ENCODE measurements around the gene DNASE1L2.

DNASE1L2 gene, protein sequence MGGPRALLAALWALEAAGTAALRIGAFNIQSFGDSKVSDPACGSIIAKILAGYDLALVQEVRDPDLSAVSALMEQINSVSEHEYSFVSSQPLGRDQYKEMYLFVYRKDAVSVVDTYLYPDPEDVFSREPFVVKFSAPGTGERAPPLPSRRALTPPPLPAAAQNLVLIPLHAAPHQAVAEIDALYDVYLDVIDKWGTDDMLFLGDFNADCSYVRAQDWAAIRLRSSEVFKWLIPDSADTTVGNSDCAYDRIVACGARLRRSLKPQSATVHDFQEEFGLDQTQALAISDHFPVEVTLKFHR

DNA sequence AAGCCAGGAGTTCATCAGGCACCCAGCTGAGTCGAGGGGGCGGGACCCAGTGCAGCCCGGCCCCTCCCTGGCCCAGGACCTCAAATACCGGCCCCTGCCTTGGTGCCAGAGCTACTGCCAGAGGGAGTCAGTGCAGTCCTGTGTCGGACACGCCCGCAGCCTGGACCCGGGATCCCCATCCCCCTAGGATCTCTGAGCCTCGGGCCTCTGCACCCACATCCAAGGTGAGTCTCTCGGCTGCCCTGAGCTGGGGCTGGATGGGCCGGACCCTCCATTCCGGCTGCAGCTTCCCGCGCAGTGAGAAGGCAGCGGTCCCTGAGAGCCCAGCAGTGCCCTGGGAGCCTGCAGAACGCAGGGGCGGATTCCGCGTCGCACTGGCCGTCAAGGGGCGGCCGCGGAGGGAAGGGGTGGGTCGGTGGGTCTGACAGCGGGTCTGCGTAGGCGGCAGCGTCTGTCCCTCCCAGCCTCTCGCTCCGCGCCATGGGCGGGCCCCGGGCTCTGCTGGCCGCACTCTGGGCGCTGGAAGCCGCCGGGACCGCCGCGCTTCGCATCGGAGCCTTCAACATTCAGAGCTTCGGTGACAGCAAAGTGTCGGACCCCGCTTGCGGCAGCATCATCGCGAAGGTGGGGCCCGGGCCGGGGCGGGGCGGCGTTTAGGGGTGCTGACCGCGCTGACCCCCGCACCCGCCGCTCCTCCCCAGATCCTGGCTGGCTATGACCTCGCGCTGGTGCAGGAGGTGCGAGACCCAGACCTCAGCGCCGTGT is at the start of gene DNASE1L2:
DNASE1L2 (plus strand) TSS at position 108 of the 765 bp plus-strand sequence; CDS start at position 481, 373 bp downstream.
- in situ Hi-C loops (cut with HindIII; ENCODE audit: low sequenced_read_pairs): no loop called here

DNA sequence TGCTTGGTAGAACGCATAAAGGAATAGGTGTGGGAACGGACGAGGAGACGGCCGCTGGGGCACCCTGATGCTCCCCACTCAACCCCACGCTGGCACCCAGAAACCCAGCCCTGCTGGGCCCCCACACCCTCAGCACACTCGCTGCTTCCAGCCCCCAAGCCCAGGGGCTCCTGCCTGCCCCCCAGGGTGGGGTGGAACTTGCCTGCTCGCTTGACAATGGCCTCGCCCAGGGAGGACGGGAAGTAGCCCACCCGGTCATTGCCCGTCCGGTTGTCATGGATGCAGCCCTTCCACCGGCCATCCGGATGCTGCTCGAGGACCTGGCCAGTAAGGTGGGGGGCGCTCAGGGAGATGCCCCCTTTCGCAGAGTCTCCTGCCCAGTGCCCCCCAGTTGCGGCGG is 49.7 kb upstream of the DNASE1L2 start:
- in situ Hi-C loops (cut with HindIII; ENCODE audit: low sequenced_read_pairs): no loop called here

DNA sequence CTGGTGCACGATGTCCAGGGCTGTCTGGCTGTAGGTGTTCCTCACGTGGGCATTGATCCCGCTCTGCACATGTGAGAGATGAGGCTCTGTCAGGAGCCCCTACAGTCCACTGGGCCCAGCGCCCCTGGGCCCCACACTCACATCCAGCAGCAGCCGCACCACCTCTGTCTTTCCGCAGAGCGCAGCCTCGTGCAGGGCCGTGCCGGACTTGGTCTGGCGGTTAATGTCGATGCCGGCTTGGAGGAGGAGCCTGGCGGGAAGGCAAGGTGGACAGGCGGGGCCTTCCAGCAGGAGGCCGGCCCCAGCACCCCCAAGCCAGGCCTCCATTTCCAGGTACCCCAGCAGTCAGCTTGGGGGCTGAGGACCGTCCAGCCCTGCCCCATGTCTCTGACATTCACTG is 49.0 kb upstream of the DNASE1L2 start:
- in situ Hi-C loops (cut with HindIII; ENCODE audit: low sequenced_read_pairs): no loop called here

DNA sequence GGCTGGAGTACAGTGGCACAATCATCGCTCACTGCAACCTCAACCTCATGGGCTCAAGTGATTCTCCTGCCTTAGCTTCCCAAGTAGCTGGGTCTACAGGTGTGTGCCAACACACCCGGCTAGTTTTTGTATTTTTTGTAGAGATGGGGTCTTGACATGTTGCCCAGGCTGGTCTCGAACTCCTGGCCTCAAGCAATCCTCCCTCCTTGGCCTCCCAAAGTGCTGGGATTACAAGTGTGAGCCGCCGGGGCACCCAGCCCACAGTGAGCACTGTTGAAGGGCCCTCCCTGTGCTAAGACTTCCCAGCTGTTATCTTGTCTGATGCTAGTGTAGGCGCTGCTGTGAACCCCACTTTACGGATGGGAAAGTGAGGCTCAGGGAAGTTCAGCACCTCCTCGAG is 47.8 kb upstream of the DNASE1L2 start:
- in situ Hi-C loops (cut with HindIII; ENCODE audit: low sequenced_read_pairs): no loop called here

DNA sequence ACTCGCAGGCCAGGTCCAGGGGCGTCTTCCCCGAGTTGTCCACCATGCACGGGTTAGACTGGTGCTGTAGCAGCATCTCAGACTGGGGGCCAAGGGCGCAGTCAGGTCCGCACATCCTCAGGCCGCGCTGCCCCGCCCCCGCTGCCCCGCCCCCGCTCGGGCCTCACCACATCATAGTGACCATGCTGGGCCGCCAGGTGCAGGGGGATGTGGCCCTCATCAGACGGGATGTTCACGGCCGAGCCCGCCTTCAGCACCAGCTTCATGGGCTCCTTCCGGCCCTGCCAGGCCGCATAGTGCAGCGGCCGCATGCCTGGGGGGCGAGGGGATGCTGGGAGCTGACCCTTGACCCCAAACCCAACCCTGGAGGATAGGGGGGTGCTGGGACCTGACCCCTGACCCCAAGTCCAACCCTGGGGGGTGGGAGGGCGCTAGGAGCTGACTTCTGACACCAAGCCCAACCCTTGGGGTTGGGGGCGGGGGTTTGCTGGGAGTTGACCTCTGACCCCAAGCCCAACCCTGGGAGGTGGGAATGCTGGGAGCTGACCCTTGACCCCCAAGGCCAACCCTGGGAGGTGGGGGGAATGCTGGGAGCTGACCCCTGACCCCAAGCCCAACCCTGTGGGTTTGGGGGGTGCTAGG is 46.9 kb upstream of the DNASE1L2 start:
- in situ Hi-C loops (cut with HindIII; ENCODE audit: low sequenced_read_pairs): no loop called here

DNA sequence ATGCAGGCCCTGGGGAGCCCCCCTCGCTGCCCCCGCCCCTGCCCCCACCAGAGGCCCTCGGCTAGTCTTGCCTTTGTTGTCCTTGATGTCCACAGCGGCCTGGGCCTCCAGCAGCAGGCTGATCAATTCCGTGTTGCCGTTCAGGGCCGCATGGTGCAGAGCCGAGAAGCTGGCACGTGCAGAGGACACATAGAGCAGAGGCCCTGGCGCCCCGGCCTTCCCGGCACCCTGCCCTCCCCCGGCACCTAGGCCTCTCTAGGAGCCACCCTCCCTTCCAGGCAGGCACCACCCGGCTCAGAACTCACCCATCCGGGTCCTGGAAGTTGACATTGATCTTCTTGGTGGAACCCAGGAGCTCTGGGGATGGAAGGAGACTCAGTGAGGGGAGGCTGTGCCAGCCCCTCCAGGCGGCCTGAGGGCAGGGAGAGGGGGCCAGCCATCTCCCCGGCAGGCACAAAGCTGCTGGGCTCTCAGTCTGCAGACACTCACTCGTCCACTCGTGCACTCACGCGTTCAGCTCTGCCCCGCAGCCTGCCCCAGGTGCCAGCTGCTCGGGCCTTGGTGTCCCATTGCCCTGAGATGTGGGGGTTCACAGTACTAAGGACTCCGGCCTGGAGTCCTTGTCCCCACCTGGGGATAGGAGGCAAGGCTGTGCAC is 46.1 kb upstream of the DNASE1L2 start:
- in situ Hi-C loops (cut with HindIII; ENCODE audit: low sequenced_read_pairs): no loop called here

DNA sequence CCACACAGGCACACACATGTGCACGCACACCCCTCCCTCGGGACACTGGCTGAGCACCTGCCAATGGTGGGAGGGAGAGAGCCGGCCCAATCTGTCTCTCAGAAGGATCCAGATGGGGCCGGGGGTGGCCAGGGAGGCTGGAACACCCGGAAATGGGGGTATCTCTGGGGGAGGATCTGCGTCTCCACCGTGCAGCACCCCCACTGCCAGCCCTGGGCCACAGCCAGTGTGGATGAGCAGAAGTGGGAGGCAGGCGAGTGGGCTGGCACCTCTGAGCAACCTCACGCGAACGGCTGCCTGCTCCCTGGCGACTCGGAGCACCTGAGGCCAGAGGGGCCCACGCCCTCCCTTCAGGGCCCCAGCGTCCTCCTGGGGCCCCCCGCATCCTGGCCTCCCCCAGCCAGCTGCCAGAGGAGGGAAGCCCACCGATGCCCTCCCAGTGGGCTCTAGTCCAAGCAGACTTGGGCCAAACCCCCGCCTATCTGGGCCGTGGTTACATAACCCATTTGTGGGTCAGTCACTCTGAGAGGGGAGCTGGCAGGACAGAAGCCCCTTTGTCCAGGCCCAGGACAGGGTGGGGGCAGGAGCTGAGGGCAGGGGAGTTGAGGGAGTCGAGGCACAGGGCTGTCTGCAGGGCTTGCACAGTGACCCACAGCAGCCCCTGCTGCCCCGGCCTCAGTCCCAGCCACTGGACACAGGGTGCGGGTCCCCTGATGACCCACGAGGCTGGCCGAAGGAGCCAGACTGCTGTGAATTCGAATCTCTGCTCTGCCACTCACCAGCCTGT is 45.4 kb upstream of the DNASE1L2 start:
- in situ Hi-C loops (cut with HindIII; ENCODE audit: low sequenced_read_pairs): no loop called here

DNA sequence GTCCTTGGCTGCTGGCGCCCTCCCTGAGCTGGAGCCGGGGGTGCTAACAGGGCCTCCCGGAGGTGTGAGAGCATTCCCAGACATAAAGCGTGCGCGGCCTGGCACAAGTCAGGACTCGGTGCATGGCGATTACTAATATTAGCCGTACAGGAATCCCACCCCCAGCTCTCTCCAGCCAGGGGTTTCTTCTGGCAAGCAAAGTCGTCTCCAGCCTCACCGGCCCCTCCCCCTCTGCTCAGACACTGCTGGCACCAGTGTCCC is 44.9 kb upstream of the DNASE1L2 start:
- in situ Hi-C loops (cut with HindIII; ENCODE audit: low sequenced_read_pairs): no loop called here

DNA sequence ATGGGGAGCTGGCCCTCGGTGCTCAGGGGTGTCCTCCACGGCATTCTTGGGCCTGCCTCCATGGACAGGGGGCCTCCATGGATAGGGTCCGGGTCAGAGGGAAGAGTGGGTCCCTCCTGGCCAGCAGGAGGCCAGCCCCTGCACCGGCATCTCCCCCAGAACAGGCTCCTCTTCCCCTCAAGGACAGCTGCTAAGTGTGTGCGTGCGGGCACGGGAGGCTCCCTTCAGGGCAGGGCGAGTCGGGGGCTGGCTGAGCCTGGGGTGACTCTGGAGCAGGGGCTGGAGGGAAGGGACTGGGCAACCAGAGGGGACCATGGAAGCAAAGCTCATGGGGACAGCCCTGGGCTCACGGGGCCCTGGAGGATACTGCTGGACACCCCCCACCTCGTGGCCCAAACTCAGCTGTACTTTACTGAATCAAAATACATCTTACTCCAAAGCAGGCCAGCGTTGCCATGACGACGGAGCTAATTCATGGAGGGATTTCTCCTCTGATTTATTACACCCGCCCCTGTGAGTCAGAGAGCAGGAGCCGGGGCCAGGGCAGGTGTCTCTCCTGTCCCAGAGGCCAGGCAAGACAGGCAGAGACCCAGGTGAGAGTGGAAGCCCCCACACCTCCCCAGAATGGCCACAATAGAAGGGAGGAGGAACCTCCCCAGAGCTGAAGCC is 41.9 kb upstream of the DNASE1L2 start:
- in situ Hi-C loops (cut with HindIII; ENCODE audit: low sequenced_read_pairs): no loop called here

DNA sequence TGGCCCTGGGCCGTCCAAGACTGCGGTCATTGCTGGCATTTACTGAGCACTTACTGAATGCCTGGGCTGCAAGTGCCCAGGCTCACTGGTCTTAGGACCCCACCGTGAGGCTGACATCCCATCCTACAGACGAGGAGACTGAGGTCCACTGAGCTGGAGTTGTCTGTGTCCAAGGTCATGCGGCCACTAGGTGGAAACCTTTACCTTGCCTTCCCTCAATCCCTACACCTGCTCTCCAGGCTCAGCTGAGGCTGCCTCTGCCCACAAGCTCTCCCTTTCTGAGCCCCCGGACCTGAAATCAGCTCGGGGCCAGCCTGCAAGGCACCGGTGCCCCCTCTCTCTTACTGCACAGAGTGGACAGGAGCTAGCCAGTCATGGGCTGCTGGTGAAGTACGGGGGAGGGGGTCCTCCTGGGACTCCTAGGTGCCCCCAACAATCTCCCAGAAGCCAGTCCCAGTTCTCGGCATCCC is 41.4 kb upstream of the DNASE1L2 start:
- in situ Hi-C loops (cut with HindIII; ENCODE audit: low sequenced_read_pairs): no loop called here

DNA sequence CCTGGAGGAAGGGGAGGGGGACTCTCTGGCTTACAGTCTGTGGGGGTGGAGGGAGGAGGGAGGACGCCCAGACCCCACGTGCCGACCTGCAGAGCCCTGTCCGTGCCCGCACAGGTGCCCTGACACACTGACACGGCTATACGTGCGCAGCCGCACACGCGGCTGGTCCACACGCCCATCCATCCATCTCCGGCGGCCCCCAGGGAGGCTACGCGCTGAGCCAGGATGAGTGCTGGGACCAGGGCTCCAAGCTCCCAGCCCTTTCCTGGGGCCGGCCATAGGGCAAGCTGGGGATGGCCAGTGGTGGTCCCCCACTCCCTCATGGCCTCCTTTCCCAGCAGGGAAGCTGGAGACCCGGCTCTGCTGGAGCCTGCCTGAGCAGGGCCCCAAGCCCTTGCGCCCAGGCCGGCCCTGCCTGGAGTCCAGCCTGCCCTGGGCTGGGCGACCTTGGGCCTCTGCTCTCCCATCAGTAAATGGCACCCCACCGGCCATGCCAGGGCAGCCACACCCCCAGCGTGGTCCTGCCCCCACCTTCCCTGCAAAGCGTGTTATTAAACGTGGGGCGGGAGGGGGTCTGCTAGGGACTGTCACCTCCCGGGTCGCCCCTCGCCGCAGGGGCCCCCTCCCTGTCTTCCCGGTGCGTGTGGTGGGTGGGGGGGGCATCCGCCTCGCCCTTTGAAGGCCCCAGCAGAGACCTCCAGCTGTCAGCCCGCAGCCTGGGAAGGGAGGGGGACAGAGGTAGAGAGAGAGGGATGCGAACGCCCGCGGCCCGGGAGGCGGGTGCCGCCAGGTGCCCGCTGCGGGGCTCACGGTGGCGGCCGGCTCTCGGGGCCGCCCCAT is 40.7 kb upstream of the DNASE1L2 start:
- in situ Hi-C loops (cut with HindIII; ENCODE audit: low sequenced_read_pairs): no loop called here

DNA sequence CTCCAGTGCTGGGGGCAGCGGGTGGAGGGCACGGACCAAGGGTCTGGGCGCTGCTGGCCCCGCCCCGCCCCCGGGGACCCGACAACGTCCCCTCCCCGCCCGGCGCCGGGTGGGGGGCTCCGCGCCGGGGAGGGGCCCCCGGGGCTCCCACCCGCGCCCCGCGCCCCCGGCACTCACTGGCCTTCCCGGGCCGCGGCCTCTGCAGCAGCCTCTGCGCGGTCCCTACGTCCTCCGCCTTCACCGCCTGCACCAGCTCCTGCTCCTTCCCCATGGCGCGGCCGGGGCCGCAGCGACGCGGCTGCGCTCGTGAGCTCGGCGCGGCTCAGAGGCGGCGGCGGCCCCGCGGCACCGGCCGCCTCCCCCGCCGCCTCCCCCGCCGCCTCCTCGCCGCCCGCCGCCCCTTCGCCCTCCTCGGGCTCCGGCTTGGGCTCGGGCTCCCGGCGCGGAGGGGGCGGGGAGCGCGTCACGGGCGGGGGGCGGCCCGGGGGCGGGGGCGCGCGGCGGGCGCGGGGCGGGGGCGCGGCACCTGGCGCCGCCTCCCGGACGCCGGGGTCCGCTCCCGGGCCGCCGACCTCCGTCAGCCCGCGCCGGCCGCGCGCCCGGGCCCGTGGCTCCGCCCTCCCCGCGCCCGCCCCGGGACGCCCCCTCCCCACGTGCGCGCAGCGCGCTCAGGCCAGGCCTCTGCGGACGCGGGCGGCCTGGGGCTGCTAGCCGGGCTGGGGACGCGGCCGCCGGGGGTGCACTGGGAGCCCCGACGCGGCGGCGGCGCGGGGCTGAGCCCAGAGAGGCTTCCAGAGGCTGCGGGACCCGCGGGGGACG is 39.9 kb upstream of the DNASE1L2 start, which contains the start of gene CASKIN1:
CASKIN1 (minus strand) TSS at position 444 of the 819 bp plus-strand sequence; CDS start at position 271, 173 bp downstream.
- in situ Hi-C loops (cut with HindIII; ENCODE audit: low sequenced_read_pairs): no loop called here

DNA sequence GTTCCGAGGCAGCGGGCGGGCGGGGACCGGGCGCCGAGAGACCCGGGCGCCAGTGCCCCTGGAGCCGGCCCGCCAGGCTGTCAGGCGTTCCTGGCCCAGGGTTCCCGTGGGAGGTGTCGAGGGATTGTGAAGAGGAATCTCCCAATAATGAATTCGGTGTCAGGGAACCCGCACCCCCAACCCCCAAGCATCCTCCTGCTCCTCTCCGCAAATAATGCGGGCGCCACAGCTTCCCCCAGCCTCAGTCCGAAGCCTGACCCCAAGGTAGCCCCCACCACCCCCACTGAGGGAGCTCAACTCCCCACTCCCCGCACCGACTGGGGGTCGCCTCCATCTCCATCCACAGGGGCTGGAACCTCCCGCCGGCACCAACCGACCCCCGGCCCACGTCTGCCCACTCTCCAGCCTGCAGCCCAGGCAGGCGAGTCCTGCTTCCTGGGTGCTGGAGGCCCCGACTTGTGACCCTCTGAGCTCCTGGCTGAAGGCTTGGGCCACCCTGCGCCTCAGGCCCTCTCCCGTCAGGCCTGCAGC is 39.2 kb upstream of the DNASE1L2 start:
- in situ Hi-C loops (cut with HindIII; ENCODE audit: low sequenced_read_pairs): no loop called here

DNA sequence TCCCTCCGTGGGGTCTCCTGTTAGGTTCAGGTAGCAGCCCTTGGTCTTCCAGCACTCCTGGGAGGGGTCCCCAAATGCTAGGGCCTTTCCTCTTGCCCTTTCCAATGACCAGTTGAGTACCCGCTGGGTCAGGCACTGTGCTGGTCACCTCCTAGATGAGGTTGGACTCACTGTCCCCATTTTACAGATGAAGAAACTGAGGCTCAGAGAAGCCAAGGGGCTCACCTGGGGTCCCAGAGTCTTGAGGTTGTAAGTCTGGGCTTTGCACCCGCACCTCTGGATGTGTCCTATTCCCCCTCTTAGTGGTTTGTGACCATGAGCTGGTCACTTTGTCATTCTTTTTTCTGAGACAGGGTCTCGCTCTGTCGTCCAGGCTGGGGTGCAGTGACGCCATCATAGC is 38.5 kb upstream of the DNASE1L2 start:
- in situ Hi-C loops (cut with HindIII; ENCODE audit: low sequenced_read_pairs): no loop called here

DNA sequence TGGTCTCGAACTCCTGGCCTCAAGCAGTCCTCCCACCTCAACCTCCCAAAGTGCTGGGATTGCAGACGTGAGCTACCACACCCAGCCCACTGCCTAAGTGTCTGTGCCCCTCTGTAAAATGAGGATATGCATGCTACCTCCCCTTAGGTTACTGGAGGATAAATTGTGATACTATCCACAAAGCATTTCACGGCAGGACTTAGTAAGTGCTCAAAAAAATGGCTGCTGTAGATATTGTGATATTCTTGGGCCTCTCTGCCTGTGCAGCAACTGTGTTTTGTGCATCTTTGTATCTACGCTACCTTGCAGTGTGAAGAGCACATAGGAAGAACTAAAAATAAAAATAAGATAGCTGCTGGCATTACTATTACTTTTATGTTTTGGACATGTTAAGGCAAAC is 38.0 kb upstream of the DNASE1L2 start:
- in situ Hi-C loops (cut with HindIII; ENCODE audit: low sequenced_read_pairs): no loop called here

DNA sequence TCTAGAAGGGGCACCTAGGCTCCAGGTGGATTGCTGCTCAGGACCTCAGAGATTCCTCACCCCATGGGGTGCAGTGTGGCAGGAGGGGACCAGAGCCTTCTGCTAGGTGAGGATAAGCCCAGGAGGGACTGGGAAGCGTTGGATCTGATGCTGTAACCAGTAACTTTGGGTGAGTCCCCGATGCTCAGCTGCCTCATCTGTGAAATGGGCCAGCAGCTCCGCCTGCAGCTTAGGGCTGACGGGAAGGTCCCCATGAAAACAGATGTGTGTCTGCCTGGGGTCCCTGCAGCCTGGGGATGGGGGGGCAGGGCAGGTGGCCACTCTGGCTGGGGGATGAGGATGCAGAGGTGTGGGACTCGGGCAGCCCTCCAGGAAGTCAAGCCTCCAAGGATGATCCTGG is 37.1 kb upstream of the DNASE1L2 start:
- in situ Hi-C loops (cut with HindIII; ENCODE audit: low sequenced_read_pairs): no loop called here

DNA sequence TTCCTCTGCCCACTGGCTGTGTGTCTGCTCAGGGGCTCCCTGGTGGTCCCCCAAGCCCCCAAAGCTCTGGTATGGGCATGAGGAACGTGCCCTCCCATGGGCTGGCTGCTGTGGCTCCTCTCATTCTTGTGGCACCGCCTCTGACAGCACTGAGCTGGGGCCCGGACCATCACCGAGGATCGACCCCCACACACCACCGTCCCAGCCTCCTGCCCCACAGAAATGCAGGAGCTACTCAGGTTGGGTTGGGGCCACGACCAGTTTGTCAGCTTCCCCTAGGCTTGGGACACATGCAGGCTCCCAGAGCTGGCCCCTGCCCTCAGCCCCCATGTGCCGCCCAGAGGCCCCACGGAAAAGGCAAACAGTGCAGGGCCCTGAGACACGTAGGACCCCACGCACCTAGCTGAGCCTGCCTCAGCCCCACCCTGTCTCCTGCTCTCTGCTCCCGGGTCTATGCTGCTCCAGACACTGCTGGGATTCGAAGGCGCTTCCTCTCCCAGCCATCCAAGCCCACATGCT is 36.6 kb upstream of the DNASE1L2 start:
- in situ Hi-C loops (cut with HindIII; ENCODE audit: low sequenced_read_pairs): no loop called here

DNA sequence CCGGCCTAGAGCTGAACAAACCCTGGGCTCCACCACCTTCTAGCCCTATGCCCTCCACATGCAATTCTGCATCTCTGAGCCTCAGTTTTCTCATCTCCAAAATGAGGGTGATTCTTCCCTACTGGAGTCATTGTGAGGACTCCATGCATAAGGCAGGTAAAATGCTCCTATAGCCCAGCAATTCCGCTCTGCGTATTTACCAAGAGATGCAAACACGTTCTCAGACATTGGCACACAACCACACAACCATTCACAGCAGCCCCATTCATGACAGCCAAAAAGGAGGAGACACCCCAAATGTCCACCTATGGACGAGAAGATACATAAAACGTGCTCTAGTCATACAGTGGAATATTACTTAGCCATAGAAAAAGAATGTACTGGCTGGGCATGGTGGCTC is 35.9 kb upstream of the DNASE1L2 start:
- in situ Hi-C loops (cut with HindIII; ENCODE audit: low sequenced_read_pairs): no loop called here

Data from DLD1 (cell line).